Measurements from ENCODE around the gene TKT. TPM values are rescaled to one million over a fixed set of nuclear protein-coding genes. Genes with fewer than 3 reads are reported as not detected.

The TKT gene
- total RNA-seq, 1 experiment from 2014 or later, result 864 TPM

DNA sequence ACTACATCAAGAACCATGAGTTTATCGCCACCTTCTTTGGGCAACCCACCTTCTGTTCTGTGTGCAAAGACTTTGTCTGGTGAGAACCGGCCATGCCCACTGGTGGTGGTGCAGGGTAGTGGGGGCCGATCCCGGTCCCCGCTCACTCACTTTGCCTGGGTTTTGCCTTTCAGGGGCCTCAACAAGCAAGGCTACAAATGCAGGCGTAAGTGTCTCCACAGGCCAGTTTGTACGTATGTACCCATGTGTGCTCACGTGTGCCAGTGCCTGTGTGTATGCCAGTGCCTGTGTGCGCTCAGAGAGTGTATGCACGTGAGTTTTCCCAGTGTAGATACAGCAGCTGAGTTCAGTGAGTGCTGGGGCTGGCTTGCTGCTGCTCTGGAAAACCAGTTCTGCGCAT is 74.3 kb downstream of the TKT start:
- no peak for DNase-seq (ENCODE audit: low spot score)

- DNase-seq (ENCODE audit: low spot score), result no peak
Measured at GRCh38 chr3:53181024-53181371, 74.8 kb downstream of the TKT start.

GRCh38 chr3:53180305-53181023 is 75.4 kb downstream of the TKT start:
- DNase-seq (ENCODE audit: low spot score), result no peak

- no peak for DNase-seq (ENCODE audit: low spot score)
Measured at GRCh38 chr3:53179580-53179979, 76.2 kb downstream of the TKT start.

- no peak for DNase-seq (ENCODE audit: low spot score)
Measured at GRCh38 chr3:53178246-53178645, 77.6 kb downstream of the TKT start.

DNA sequence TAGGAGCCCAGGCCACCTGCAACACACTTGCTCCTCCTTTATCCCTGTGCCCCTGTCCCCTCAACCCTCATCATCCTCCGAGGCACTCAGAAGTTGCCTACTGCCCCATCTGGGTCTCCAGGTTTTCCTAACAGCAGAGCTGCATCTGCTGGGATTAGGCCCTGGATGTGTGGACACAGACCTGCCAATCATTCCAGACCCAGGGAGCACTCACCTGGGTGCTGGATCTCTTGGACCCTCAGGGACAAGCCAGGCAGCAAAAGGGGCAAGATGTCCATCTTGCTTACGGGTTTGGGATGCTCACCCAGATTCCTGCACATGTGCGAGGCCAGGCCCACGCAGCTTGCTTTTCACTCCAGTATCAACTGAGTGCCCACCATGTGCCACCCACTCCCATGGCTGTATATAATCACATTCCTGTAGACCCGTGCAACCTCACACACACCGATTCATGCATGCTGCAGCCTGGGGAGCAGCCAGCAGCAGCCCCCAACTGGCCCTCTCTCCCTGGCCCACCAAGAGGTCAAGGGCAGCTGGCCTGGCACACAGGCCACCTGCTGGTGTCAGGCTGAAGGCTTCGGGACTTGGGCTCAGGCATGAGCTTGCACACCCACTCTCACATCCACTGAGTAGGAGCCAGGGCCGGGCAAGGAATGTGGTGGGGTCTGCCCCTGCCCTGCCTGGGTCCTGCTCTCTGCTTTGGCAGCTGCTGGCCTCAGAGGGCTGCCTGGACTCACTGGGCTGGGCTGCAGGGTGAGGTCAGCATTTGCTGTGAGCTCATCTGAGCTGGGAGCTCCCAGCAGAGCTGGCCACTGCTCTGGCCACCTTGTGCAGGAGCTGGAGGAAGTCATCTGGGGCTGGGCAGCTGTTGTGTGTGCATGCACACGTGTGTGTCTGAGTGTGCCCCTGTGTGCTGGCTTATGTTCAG is 79.9 kb downstream of the TKT start:
- no peak for DNase-seq (ENCODE audit: low spot score)

Small RNAs within 50 kb of the gene (small RNA-seq; reads per million reads assigned to genes)
- not detected for gene RF00019

Other genes with a start within 250 kb of the TKT start
- 20.2 and 23.0 TPM in 2 replicates for gene SFMBT1, start 209.9 kb downstream of the TKT start, total RNA-seq (2014; rRNA removed; shearing (Covaris generic))
- 10.6 and 12.0 TPM in 2 replicates for gene RFT1, start 125.6 kb downstream of the TKT start, total RNA-seq (2014; rRNA removed; shearing (Covaris generic))
- 5.2 and 5.9 TPM in 2 replicates for gene PRKCD, start 94.8 kb downstream of the TKT start, total RNA-seq (2014; rRNA removed; shearing (Covaris generic))
- gene DCP1A, start 91.5 kb upstream of the TKT start, total RNA-seq (2014; rRNA removed; shearing (Covaris generic)), result 7.3 and 9.4 TPM in 2 replicates
- gene CACNA1D, start 238.6 kb upstream of the TKT start, total RNA-seq (2014; rRNA removed; shearing (Covaris generic)), result 17.1 and 25.3 TPM in 2 replicates